ENCODE results near the gene RIMBP2. TPM values are rescaled to one million over a fixed set of nuclear protein-coding genes. Genes with fewer than 3 reads are reported as not detected.

RIMBP2 gene
- total and polyA plus RNA-seq, 2 experiments from 2014 or later = not detected

- Histone ChIP-seq H3K27ac (no peak overlapping the region), H3K4me3 (no peak overlapping the region), H3K4me1 (ENCODE audit: insufficient read depth) (no peaks in the 10 kb centered on the region), H3K9ac (no peak overlapping the region), H3K9me3 (ENCODE audit: low read depth) (no peaks in the 10 kb centered on the region), H3F3A (ENCODE audit: insufficient read depth) (no peaks in the 10 kb centered on the region), H3K79me2 (ENCODE audit: insufficient read depth) (no peaks in the 10 kb centered on the region), H3K36me3 (ENCODE audit: low read depth) (no peaks in the 10 kb centered on the region), H2AFZ (no peak overlapping the region), H3K4me2 (ENCODE audit: unreplicated experiment) (no peak overlapping the region), H3K9me2 (ENCODE audit: insufficient read depth) (no peaks in the 10 kb centered on the region), H3K27me3 (replicated peaks; ENCODE audit: insufficient read depth) (no peaks in the 10 kb centered on the region), H4K20me1 (ENCODE audit: insufficient read depth) (no peaks in the 10 kb centered on the region)
- TF ChIP-seq EZH2phosphoT487 (IDR thresholded peaks at IDR 0.05; ENCODE audit: insufficient read depth, low read depth) = no peak
- no peak for TF ChIP-seq EZH2 (IDR thresholded peaks at IDR 0.05; ENCODE audit: insufficient read depth, poor library complexity, severe bottlenecking)
- 11 to 15% methylated on average over 5 of the region's 5 CpGs for WGBS, 2 experiments (ENCODE audit: low coverage in 1 of 2, low lambda C conversion rate in 2 of 2, missing lambda C conversion rate in 2 of 2)
- DNase-seq = no peak
- in situ Hi-C loops (cut with MboI) = no loop called here
These were observed 201.9 kb downstream of the RIMBP2 start for GRCh38 chr12:130514149-130514551.

- WGBS, 2 experiments (ENCODE audit: low coverage in 1 of 2, low lambda C conversion rate in 2 of 2, missing lambda C conversion rate in 2 of 2) = 35 to 39% methylated on average over 2 of the region's 2 CpGs
- DNase-seq = no peak
- Histone ChIP-seq H3K9me2 (ENCODE audit: insufficient read depth) (no peaks in the 10 kb centered on the region), H2AFZ (no peak overlapping the region), H3K4me1 (ENCODE audit: insufficient read depth) (no peaks in the 10 kb centered on the region), H3F3A (ENCODE audit: insufficient read depth) (no peaks in the 10 kb centered on the region), H3K9ac (no peak overlapping the region), H3K9me3 (ENCODE audit: low read depth) (no peaks in the 10 kb centered on the region), H3K27ac (no peak overlapping the region), H3K27me3 (replicated peaks; ENCODE audit: insufficient read depth) (no peaks in the 10 kb centered on the region), H3K36me3 (ENCODE audit: low read depth) (no peaks in the 10 kb centered on the region), H3K79me2 (ENCODE audit: insufficient read depth) (no peaks in the 10 kb centered on the region), H3K4me2 (ENCODE audit: unreplicated experiment) (no peak overlapping the region), H3K4me3 (no peak overlapping the region), H4K20me1 (ENCODE audit: insufficient read depth) (no peaks in the 10 kb centered on the region)
- in situ Hi-C loops (cut with MboI) = no loop called here
- TF ChIP-seq EZH2phosphoT487 (IDR thresholded peaks at IDR 0.05; ENCODE audit: insufficient read depth, low read depth) = no peak
- no peak for TF ChIP-seq EZH2 (IDR thresholded peaks at IDR 0.05; ENCODE audit: insufficient read depth, poor library complexity, severe bottlenecking)
These were observed 202.5 kb downstream of the RIMBP2 start for GRCh38 chr12:130513556-130513955.

GRCh38 chr12:130511285-130511684 is 204.8 kb downstream of the RIMBP2 start:
- H3K4me1 ChIP-seq (ENCODE audit: insufficient read depth) = no peaks in the 10 kb centered on the region
- H3K9ac ChIP-seq = no peak overlapping the region
- H3K9me2 ChIP-seq (ENCODE audit: insufficient read depth) = no peaks in the 10 kb centered on the region
- no peaks in the 10 kb centered on the region for H3K79me2 ChIP-seq (ENCODE audit: insufficient read depth)
- H3F3A ChIP-seq (ENCODE audit: insufficient read depth) = no peaks in the 10 kb centered on the region
- H3K36me3 ChIP-seq (ENCODE audit: low read depth) = no peaks in the 10 kb centered on the region
- TF ChIP-seq EZH2phosphoT487 (IDR thresholded peaks at IDR 0.05; ENCODE audit: insufficient read depth, low read depth) (no peak), EZH2 (IDR thresholded peaks at IDR 0.05; ENCODE audit: insufficient read depth, poor library complexity, severe bottlenecking) (no peak)
- H4K20me1 ChIP-seq (ENCODE audit: insufficient read depth) = no peaks in the 10 kb centered on the region
- WGBS, 2 experiments (ENCODE audit: low coverage in 1 of 2, low lambda C conversion rate in 2 of 2, missing lambda C conversion rate in 2 of 2) = 67 to 68% methylated on average over 11 to 12 of the region's 12 CpGs
- H3K27ac ChIP-seq = no peak overlapping the region
- no peaks in the 10 kb centered on the region for H3K27me3 ChIP-seq (replicated peaks; ENCODE audit: insufficient read depth)
- H3K4me3 ChIP-seq = no peak overlapping the region
- in situ Hi-C loops (cut with MboI) = no loop called here
- H2AFZ ChIP-seq = no peak overlapping the region
- H3K4me2 ChIP-seq (ENCODE audit: unreplicated experiment) = no peak overlapping the region
- DNase-seq = no peak
- H3K9me3 ChIP-seq (ENCODE audit: low read depth) = no peaks in the 10 kb centered on the region

- WGBS, 2 experiments (ENCODE audit: low coverage in 1 of 2, low lambda C conversion rate in 2 of 2, missing lambda C conversion rate in 2 of 2) = 26 to 49% methylated on average over 5 of the region's 5 CpGs
- no peaks in the 10 kb centered on the region for H3K36me3 ChIP-seq (ENCODE audit: low read depth)
- no peak overlapping the region for H2AFZ ChIP-seq
- TF ChIP-seq EZH2phosphoT487 (IDR thresholded peaks at IDR 0.05; ENCODE audit: insufficient read depth, low read depth) (no peak), EZH2 (IDR thresholded peaks at IDR 0.05; ENCODE audit: insufficient read depth, poor library complexity, severe bottlenecking) (no peak)
- no peak overlapping the region for H3K4me3 ChIP-seq
- no peak for DNase-seq
- in situ Hi-C loops (cut with MboI) = no loop called here
- H3K27ac ChIP-seq = no peak overlapping the region
- no peak overlapping the region for H3K9ac ChIP-seq
- H3K9me3 ChIP-seq (ENCODE audit: low read depth) = no peaks in the 10 kb centered on the region
- no peaks in the 10 kb centered on the region for H3K27me3 ChIP-seq (replicated peaks; ENCODE audit: insufficient read depth)
- H3K4me2 ChIP-seq (ENCODE audit: unreplicated experiment) = no peak overlapping the region
- H4K20me1 ChIP-seq (ENCODE audit: insufficient read depth) = no peaks in the 10 kb centered on the region
- no peaks in the 10 kb centered on the region for H3K4me1 ChIP-seq (ENCODE audit: insufficient read depth)
- no peaks in the 10 kb centered on the region for H3K9me2 ChIP-seq (ENCODE audit: insufficient read depth)
- H3K79me2 ChIP-seq (ENCODE audit: insufficient read depth) = no peaks in the 10 kb centered on the region
- H3F3A ChIP-seq (ENCODE audit: insufficient read depth) = no peaks in the 10 kb centered on the region
These were observed 206.6 kb downstream of the RIMBP2 start for GRCh38 chr12:130509454-130509853.

GRCh38 chr12:130508847-130509246 is 207.3 kb downstream of the RIMBP2 start:
- Histone ChIP-seq H4K20me1 (ENCODE audit: insufficient read depth) (no peaks in the 10 kb centered on the region), H3K9ac (no peak overlapping the region), H2AFZ (no peak overlapping the region), H3K27me3 (replicated peaks; ENCODE audit: insufficient read depth) (no peaks in the 10 kb centered on the region), H3K9me3 (ENCODE audit: low read depth) (no peaks in the 10 kb centered on the region), H3K9me2 (ENCODE audit: insufficient read depth) (no peaks in the 10 kb centered on the region), H3K4me2 (ENCODE audit: unreplicated experiment) (no peak overlapping the region), H3K27ac (no peak overlapping the region), H3K4me3 (no peak overlapping the region), H3K36me3 (ENCODE audit: low read depth) (no peaks in the 10 kb centered on the region), H3K4me1 (ENCODE audit: insufficient read depth) (no peaks in the 10 kb centered on the region), H3K79me2 (ENCODE audit: insufficient read depth) (no peaks in the 10 kb centered on the region), H3F3A (ENCODE audit: insufficient read depth) (no peaks in the 10 kb centered on the region)
- DNase-seq = no peak
- in situ Hi-C loops (cut with MboI) = no loop called here
- no peak for TF ChIP-seq EZH2phosphoT487 (IDR thresholded peaks at IDR 0.05; ENCODE audit: insufficient read depth, low read depth)
- no peak for TF ChIP-seq EZH2 (IDR thresholded peaks at IDR 0.05; ENCODE audit: insufficient read depth, poor library complexity, severe bottlenecking)
- 37 to 47% methylated on average over 6 of the region's 6 CpGs for WGBS, 2 experiments (ENCODE audit: low coverage in 1 of 2, low lambda C conversion rate in 2 of 2, missing lambda C conversion rate in 2 of 2)
